ENCODE measurements around the gene HERC2. TPM values are rescaled to one million over a fixed set of nuclear protein-coding genes. Genes with fewer than 3 reads are reported as not detected.

Gene HERC2
- total and polyA plus RNA-seq, 2 of the 8 experiments (the other 6 are each of a cell fraction or from before 2014, with no cell fraction given): 83.0 to 88.7 TPM

GRCh38 chr15:28107111-28107903 lies 214.7 kb downstream of the HERC2 start:
- H3K79me1 ChIP-seq (ENCODE audit: low read depth, low read length): no peaks in the 10 kb centered on the region; the same call in 1 of the 2 replicates
- ChIA-PET CTCF (ENCODE audit: partially characterized antibody) (interaction anchor here (1.8 to 3.2 kb wide), 3 partner anchors 9 to 19 kb away, joined by 6 to 14 read pairs (median 9); partner anchors contain the start of gene OCA2), POLR2A (ENCODE audit: partially characterized antibody) (interaction anchor here (2.1 kb wide), 1 partner anchor 12 kb away, joined by 7 read pairs; no protein-coding TSS in a partner anchor)
- H3K9me3 ChIP-seq (ENCODE audit: insufficient read depth in 2 of 2, low read depth in 1 of 2, low read length in 1 of 2): no peaks in the 10 kb centered on the region; a peak in 1 of 4 replicates
- TF ChIP-seq E2F6 (IDR thresholded peaks at IDR 0.05) (peak; percentile 78), SP1 (IDR thresholded peaks at IDR 0.05; ENCODE audit: low read depth, low read length) (no peak), SUZ12 (IDR thresholded peaks at IDR 0.05; ENCODE audit: low read length) (peak; percentile 95), EZH2 (IDR thresholded peaks at IDR 0.05; ENCODE audit: low read depth, low read length, severe bottlenecking) (peak; percentile 96), ASH2L (IDR thresholded peaks at IDR 0.05; ENCODE audit: low read length) (peak; percentile 56), MAX (IDR thresholded peaks at IDR 0.05) (peak; percentile 45; the same call in 1 of the 2 replicates), RNF2 (IDR thresholded peaks at IDR 0.05; ENCODE audit: borderline replicate concordance, low read depth, low read length, missing control alignments, poor library complexity, severe bottlenecking) (peak; percentile 48), NRF1 (IDR thresholded peaks at IDR 0.05; ENCODE audit: low read depth, low read length) (no peak), BACH1 (IDR thresholded peaks at IDR 0.05; ENCODE audit: low read length) (no peak)
- no peak overlapping the region for H3K56ac ChIP-seq (replicated peaks; ENCODE audit: insufficient read length, low read depth, low read length)
- no peak overlapping the region for H2BK15ac ChIP-seq (ENCODE audit: low read length)
- no peak overlapping the region for H4K91ac ChIP-seq (replicated peaks; ENCODE audit: insufficient read length, low read length)
- H3K36me3 ChIP-seq (ENCODE audit: control insufficient read depth in 2 of 4, insufficient read depth in 4 of 4, low read length in 3 of 4): peaks cover 4 to 14% (median 9%) of the 10 kb centered on the region in 4 experiments; a peak in 7 of 8 replicates
- H3K23ac ChIP-seq (ENCODE audit: insufficient read length): no peak overlapping the region
- H2BK20ac ChIP-seq (ENCODE audit: low read length): no peak overlapping the region
- H2AK5ac ChIP-seq (ENCODE audit: low read depth, low read length): no peak overlapping the region
- DNase-seq (ENCODE audit: low read depth in 1 of 2, low spot score in 2 of 2) (peak in 1 of 2 experiments; percentile 74), FAIRE-seq (no peak)
- H4K20me1 ChIP-seq (replicated peaks in 1 of 2; ENCODE audit: control insufficient read depth in 1 of 2, insufficient read depth in 2 of 2, low read length in 2 of 2): peaks cover 0 to 17% of the 10 kb centered on the region in 2 experiments
- peaks cover 29% of the 10 kb centered on the region; the same call in 1 of the 2 replicates for H3K23me2 ChIP-seq (ENCODE audit: low read depth, low read length)
- peak overlapping the region; percentile 42; the same call in 1 of the 2 replicates for H2AFZ ChIP-seq (ENCODE audit: low read length)
- H2BK5ac ChIP-seq (ENCODE audit: low read depth, low read length): no peak overlapping the region
- H3K14ac ChIP-seq (ENCODE audit: insufficient read length): no peak overlapping the region
- H2BK12ac ChIP-seq (ENCODE audit: low read depth, low read length): no peak overlapping the region
- no peak overlapping the region for H3K9ac ChIP-seq (replicated peaks in 1 of 4; ENCODE audit: extremely low read depth in 1 of 4, low read depth in 3 of 4, low read length in 3 of 4)
- no peak overlapping the region for H3K4ac ChIP-seq (replicated peaks; ENCODE audit: insufficient read length, low read depth, low read length)
- H3K4me2 ChIP-seq (ENCODE audit: insufficient read depth in 1 of 2, low read depth in 2 of 2, low read length in 2 of 2): peak overlapping the region; percentile 81 to 96
- no peak overlapping the region for H3K27ac ChIP-seq (ENCODE audit: low read depth, low read length)
- H3K4me1 ChIP-seq (replicated peaks in 1 of 4; ENCODE audit: control insufficient read depth in 3 of 4, insufficient read depth in 4 of 4, low read length in 3 of 4): peaks cover 0 to 7% (median 2%) of the 10 kb centered on the region in 4 experiments; a peak in 3 of 7 replicates
- H4K8ac ChIP-seq (ENCODE audit: extremely low read depth, insufficient read depth, low read length): peak overlapping the region; percentile 80
- peak overlapping the region; percentile 56 to 72 (median 59) for H3K4me3 ChIP-seq (ENCODE audit: extremely low read depth in 1 of 4, insufficient read depth in 2 of 4, low read depth in 3 of 4, low read length in 4 of 4)
- 6% methylated on average over 49 of the region's 63 CpGs; no CpG with 5 or more reads in 1 of the 2 experiments for WGBS, 2 experiments (ENCODE audit: extremely low coverage in 1 of 2, insufficient coverage in 1 of 2, insufficient read length in 1 of 2, insufficient replicate concordance in 2 of 2, low coverage in 1 of 2, low lambda C conversion rate in 2 of 2, missing lambda C conversion rate in 1 of 2)
- H2BK120ac ChIP-seq (replicated peaks; ENCODE audit: low read depth, low read length): no peak overlapping the region
- H3K27me3 ChIP-seq (replicated peaks in 1 of 4; ENCODE audit: control insufficient read depth in 3 of 4, extremely low read depth in 1 of 4, insufficient read depth in 3 of 4, low read length in 3 of 4): peaks cover 9 to 29% (median 26%) of the 10 kb centered on the region in 4 experiments; a peak in 6 of 7 replicates
- no peak overlapping the region for H4K5ac ChIP-seq (ENCODE audit: insufficient read length, low read depth, low read length)
- no peak overlapping the region; the same call in 1 of the 2 replicates for H3K18ac ChIP-seq (ENCODE audit: extremely low read depth, low read length)
- H3K79me2 ChIP-seq (ENCODE audit: control insufficient read depth in 1 of 2, insufficient read depth in 2 of 2, low read length in 2 of 2): no peaks in the 10 kb centered on the region
